Measurements from ENCODE around the gene IL1RL2.

- TF ChIP-seq CTCF (IDR thresholded peaks at IDR 0.05) (no peak), POLR2A (IDR thresholded peaks at IDR 0.05) (no peak), EP300 (IDR thresholded peaks at IDR 0.05) (no peak)
Observed at GRCh38 chr2:102268510-102269199, 81.8 kb downstream of the IL1RL2 start.

Data from ovary (tissue), 3 donors.